Inflammatory macrophage treated with lipopolysaccharide for 1 hour (primary cell): ENCODE measurements around the gene ATP10B.
"Not testable (repeated sequence)": the region's sequence is repeated elsewhere in the genome, so short reads cannot be mapped to it uniquely, and the experiment has no call there.

ENCODE experiments used
- DNase-seq, 2 donors: peaks; one replicate each; pipeline ENCODE4 v3.0.0-alpha.2; 2020 to 2022

The ATP10B gene

GRCh38 chr5:160852049-160852448 lies at the start of gene ATP10B:
TSS of gene ATP10B (minus strand) at chr5:160852211. CDS start at chr5:160688074, 164,137 bp downstream.
- DNase-seq = no peak

- no peak for DNase-seq
These were observed 49.6 kb upstream of the ATP10B start for GRCh38 chr5:160901656-160902055.

GRCh38 chr5:160899735-160900134 lies 47.7 kb upstream of the ATP10B start:
- DNase-seq = no peak

- not testable (repeated sequence) for DNase-seq
These were observed 41.4 kb upstream of the ATP10B start for GRCh38 chr5:160893180-160893964.

- DNase-seq = no peak
These were observed 35.8 kb upstream of the ATP10B start for GRCh38 chr5:160887780-160888179.

- DNase-seq = not testable (repeated sequence)
These were observed 21.7 kb upstream of the ATP10B start for GRCh38 chr5:160873560-160874200.

GRCh38 chr5:160869989-160870521 lies 18.0 kb upstream of the ATP10B start:
- no peak for DNase-seq

GRCh38 chr5:160867976-160868375 lies 16.0 kb upstream of the ATP10B start:
- DNase-seq = no peak

GRCh38 chr5:160851451-160851850 lies 560 bp downstream of the ATP10B start:
- no peak for DNase-seq

- no peak for DNase-seq
These were observed 1.6 kb downstream of the ATP10B start for GRCh38 chr5:160850421-160850820.

GRCh38 chr5:160847526-160848085 lies 4.4 kb downstream of the ATP10B start:
- DNase-seq = no peak

- DNase-seq = no peak
These were observed 5.4 kb downstream of the ATP10B start for GRCh38 chr5:160846642-160847041.

- DNase-seq = no peak
These were observed 7.8 kb downstream of the ATP10B start for GRCh38 chr5:160844177-160844576.

- DNase-seq = no peak
These were observed 8.8 kb downstream of the ATP10B start for GRCh38 chr5:160843240-160843639.

GRCh38 chr5:160837749-160838593 lies 14.0 kb downstream of the ATP10B start:
- no peak for DNase-seq

- no peak for DNase-seq
These were observed 14.8 kb downstream of the ATP10B start for GRCh38 chr5:160837211-160837610.

- no peak for DNase-seq
These were observed 16.0 kb downstream of the ATP10B start for GRCh38 chr5:160835818-160836528.

GRCh38 chr5:160835376-160835775 lies 16.6 kb downstream of the ATP10B start:
- no peak for DNase-seq

- no peak for DNase-seq
These were observed 18.2 kb downstream of the ATP10B start for GRCh38 chr5:160833806-160834205.

- DNase-seq = no peak
These were observed 20.2 kb downstream of the ATP10B start for GRCh38 chr5:160831801-160832200.

GRCh38 chr5:160824301-160825001 lies 27.6 kb downstream of the ATP10B start:
- DNase-seq = peak; percentile 62 to 68
